Hematopoietic multipotent progenitor cell treated with erythropoietin and hydrocortisone succinate and interleukin-3 and kit ligand, for 17 days (in vitro differentiated cells): ENCODE results near the gene ANAPC16.
"Not testable (repeated sequence)": the region's sequence is repeated elsewhere in the genome, so short reads cannot be mapped to it uniquely, and the experiment has no call there.

Experiments
- DNase-seq: peaks from one replicate; pipeline ENCODE4 v3.0.0-alpha.2; 2015; ENCODE audit warnings: low spot score

Gene ANAPC16

DNA sequence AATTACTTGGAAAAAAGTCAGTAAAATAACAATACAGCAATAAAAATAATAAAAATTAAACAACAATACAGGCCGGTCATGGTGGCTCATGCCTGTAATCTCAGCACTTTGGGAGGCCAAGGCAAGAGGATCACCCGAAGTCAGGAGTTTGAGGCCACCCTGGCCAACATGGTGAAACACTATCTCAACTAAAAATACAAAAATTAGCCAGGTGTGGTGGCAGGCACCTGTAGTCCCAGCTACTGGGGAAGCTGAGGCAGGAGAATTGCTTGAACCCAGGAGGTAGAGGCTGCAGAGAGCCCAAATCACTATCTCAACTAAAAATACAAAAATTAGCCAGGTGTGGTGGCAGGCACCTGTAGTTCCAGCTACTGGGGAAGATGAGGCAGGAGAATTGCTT is 4.0 kb upstream of the ANAPC16 start:
- DNase-seq = not testable (repeated sequence)

DNA sequence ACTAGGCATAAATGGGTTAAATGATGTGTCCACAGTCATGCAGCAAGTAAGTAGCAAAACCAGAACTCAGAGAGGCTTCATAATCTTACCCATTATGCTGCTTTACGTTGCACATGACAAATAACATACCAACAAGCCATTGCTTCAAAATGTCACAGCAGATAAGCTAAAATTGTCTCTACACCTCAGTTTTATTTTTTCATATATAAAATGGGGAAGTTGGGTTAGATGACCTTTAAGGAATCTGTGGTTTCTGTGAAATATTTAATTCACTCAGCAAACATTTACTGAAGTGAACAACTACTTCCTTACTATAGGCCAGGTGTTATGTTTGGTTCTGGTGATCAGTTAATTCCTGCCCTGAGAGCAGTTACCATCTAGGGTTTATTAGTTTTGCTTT is 2.5 kb downstream of the ANAPC16 start:
- no peak for DNase-seq

DNA sequence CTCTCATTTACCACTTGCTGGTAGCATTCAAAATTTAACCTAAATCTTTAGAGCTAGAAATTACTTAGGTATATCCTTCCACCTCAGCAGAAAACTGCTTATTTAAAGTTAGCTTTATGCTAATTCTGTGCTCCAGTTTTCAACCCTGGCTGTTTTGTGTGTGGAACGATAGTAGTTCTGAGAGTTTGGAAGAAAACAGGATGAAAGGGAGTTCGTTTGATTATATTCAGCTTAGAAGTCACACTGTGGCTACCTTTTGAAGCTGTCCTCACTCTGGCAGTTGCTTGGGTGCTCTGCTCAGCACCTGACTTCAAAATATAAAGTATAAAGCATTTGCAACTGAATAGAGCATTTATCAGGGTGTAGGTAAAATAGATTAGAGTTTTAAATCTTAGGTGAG is 2.9 kb downstream of the ANAPC16 start:
- no peak for DNase-seq

DNA sequence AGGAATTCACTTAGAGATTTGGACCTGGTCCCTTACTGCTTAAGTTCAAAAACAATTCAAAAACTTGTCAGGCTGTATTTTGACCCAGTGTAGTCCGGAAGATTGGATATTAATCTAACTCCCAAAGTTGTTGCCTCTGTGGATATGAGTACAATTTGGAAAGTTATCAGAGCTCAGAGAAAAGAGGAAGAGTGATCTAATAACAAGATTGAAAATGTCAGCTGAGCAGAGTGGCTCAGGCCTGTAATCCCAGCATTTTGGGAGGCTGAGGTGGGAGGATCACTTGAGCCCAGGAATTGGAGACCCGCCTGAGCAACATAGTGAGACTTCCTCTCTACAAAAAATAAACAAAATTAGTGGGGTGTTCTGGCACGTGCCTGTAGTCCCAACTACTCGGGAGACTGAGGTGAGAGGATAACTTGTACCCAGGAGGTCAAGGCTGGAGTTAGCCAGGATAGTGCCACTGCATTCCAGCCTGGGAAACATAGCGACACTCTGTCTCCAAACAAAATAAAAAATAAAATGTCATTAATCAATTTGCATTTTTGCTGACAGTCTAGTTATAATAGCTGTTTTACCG is 3.5 kb downstream of the ANAPC16 start:
- DNase-seq = no peak

DNA sequence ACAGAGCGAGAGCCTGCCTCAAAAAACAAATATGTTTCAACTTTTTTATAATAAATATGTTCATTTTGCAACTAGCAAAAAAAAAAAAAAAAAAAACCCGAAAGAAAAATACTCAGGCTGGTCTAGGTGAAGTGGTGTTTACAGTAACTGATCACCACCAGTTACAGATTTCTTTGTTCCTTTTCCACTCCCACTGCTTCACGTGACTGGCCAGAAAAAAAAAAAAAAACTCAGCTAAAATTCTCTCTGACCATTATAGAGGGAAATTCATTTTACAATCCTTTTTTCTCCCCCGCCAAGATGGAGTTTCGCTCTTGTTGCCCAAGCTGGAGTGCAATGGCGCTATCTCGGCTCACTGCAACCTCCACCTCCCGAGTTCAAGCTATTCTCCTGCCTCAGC is 4.8 kb downstream of the ANAPC16 start:
- DNase-seq = no peak

DNA sequence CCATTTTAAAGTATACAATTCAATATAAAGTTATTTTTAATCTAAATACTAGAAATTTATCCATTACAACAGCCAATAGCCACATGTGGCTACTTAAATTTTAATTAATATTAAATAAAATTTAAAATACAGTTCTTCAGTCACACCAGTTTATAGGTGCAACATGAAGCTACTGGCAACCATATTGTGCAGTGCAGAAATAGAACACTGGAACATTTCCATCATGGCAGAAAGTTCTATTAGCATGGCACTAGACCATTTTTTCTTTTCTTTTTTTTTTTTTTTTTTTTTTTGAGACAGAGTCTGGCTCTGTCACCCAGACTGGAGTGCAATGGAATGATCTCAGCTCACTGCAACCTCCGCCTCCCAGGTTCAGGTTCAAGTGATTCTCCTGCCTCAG is 5.5 kb downstream of the ANAPC16 start:
- DNase-seq = no peak

DNA sequence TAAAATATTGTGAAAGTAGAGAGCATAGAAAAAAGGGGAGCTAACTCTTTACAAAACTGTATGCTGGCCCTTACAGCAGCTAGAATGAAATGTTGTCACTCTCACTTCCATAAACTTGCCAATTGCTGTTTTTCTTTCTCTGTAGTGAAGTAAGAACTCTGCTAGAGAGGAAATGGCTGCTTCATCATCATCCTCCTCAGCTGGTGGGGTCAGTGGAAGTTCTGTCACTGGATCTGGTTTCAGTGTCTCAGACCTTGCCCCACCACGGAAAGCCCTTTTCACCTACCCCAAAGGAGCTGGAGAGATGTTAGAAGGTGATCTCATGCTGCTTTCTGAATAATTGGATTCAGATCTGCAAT is 7.9 kb downstream of the ANAPC16 start:
- no peak for DNase-seq

DNA sequence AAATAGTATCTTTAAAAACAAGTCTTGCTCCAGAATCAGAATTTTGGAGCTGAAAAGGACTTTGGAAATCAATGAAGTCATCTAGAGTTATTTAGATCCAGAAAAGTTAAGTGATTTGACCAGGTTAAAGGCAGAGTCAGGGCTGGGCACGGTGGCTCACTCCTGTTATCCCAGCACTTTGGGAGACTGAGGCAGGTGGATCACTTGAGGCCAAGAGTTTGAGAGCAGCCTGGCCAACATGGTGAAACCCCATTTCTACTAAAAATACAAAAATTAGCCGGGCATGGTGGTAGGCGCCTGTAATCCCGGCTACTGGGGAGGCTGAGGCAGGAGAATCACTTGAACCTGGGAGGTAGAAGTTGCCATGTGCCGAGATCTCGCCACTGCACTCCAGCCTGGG is 8.4 kb downstream of the ANAPC16 start:
- DNase-seq = not testable (repeated sequence)

DNA sequence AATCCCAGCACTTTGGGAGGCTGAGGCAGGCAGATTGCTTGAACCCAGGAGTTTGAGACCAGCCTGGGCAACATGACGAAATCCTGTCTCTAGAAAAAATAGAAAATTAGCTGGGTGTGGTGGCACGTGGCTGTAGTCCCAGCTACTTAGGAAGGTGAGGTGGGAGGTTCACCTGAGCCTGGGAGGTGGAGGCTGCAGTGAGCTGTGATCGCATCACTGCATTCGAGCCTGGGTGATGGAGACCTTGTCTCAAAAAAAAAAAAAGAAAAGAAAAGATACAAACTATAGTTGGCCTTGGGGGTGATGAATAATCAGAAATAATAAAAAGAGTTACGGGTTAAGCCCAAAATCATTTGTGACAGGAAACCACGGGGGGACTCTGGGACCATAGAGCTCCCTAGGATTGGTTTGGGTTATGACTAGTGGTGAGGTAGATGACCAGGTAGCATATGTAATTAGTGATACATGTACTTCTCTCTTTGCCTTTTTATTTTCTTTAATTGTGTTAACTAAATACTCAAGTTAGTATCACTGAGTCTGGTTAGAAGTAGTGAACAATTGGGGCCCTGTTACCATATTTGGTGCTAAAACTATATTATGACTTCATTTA is 10.7 kb downstream of the ANAPC16 start:
- DNase-seq = no peak

DNA sequence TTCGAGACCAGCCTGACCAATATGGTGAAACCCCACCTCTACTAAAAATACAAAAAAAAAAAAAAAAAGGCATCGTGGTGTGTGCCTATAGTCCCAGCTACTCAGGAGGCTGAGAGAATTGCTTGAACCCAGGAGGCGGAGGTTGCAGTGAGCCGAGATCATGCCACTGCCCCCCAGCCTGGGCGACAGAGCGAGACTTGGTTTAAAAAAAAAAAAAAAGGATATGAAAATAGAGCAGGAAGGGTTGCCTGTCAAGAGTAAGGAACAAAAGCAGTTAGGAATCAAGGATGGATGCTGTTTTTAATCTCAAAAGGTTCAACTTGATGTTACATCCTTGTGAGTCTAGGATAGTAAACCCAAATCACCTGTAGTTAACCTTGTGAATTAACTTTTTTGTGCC is 12.0 kb downstream of the ANAPC16 start:
- DNase-seq = no peak

DNA sequence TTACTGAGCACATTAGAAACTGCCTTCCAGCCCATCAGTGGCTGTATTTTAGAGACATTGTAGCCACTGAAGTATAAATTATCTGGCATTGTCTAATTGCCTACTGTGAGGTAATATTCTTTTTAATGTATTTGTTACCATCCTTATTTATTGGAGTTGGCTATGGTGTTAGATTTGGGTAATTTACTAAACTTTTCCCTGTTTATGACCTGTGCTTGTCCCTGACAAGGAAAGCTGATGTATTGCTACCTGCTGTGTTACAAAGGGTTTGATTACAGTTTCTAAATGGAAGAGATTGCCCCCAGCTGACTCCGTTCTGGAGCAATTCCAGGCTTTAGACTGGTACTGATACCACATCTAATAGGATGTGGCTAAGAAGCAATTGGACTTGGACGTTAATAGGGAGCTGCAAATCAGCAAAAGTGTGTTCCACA is 12.5 kb downstream of the ANAPC16 start:
- no peak for DNase-seq

DNA sequence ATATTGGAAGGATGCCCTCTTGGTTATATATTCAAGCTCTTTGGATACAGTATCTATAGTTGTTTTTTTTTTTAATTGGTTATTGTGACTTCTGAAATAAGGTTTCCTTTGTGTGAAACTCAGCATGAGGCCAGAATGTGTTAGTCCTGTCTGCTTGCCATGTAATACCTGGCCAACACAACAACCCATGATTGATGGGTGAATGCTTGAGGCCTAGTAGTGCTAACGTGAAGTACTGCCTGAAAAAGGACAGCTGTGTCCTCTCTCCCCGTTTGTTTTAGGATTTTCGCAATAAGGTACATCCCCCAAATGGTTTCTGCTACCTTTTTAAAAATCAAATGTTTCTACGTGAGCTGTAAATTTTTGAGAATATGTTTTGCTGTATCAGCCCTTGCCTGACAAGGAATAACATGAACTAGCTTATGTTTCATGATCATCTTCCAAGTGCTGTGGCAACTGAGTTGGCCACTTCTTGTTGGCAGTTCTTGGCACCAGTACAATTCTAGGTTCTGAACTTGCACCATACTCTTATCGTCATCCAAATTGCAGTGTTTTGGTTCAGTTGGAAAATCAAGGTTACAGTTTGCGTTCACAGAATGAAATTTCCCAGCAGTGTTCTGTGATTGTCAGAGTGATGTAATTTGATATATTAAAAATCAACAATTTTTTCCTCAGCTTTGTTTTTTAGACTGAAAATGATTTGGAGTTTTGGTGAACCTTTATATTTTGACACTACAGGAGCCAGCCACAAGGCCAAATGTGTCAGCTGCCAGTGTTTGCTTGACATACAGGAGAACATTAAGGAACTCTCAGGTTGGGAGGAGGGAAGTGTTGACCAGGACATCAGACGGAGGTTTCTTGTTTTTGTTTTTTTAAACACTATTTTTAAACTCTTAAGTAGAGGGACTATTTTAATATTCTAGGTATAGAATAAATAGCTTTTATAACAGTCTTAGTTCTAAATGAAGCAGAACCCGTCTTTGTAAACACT is 13.7 kb downstream of the ANAPC16 start:
- DNase-seq = no peak

DNA sequence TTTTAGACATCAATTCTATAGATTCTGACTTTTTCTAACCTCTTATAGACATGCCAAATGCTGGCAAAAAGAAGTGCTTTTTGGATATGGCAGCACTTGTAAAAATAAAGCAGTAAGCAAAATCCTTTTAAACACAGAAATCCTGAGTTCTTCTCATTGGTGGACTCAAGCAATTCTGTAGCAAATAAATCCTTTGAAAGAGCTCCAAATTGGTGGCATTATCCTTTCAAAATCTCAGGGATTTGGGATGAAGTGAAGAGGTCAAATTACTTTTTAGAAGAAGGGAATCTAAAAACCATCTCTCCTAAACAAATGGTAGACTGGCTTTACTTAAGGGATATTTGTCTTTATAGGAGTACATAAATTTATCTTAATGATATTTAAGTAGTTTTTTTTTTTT is 17.8 kb downstream of the ANAPC16 start:
- no peak for DNase-seq

DNA sequence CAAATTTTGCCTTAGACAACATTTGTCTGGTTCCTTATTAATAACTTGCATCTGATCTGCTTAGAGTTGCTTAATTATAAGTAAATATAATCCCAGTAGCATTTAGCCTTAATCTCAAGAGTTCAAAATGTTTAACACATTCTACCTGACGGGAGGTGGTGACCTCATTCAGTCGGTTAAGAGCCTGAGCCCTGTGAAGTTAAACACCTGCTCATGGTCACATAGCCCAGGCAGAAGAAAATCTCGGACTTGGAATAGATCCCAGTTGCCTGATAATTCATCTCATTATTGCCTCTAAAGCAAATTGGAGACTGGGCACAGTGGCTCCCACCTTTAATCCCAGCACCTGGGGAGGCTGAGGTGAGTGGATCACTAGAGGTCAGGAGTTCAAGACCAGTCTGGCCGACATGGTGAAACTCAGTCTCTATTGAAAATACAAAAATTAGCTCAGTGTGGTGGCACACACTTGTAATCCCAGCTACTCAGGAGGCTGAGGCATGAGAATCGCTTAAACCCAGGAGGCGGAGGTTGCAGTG is 18.8 kb downstream of the ANAPC16 start:
- DNase-seq = no peak

DNA sequence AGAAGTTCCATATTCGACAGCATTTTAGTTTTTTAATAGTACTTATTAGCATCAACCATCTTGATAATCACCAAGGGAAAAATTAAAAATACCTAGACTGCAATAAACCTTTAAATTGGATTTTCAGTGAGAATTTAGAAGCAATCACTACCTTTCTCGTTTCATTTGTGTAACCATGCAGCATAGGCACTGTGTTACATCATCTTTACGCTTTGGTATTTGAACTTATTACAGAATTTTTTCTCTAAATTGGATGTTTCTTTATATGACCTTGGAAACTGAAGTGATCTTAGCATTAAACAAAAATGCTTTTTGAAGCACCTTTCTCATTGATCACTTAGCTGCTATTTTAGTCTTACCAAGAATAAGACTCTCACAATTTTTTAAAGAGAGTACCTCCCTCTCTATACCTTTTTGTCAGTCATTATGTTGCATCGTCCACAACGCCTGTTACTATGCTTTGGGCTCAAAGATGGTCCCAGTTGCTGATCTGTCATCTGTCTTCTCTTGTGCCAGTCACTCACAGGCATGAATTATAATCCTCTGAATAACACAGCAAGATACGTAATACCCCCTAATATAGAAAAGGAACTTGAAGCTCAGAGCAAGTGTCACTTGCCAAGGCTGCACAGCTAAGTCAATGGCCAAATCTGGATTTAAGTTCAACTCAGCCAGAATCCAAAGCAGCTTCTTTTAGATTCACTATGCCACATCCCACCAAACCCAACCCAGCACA is 19.9 kb downstream of the ANAPC16 start:
- DNase-seq = no peak

DNA sequence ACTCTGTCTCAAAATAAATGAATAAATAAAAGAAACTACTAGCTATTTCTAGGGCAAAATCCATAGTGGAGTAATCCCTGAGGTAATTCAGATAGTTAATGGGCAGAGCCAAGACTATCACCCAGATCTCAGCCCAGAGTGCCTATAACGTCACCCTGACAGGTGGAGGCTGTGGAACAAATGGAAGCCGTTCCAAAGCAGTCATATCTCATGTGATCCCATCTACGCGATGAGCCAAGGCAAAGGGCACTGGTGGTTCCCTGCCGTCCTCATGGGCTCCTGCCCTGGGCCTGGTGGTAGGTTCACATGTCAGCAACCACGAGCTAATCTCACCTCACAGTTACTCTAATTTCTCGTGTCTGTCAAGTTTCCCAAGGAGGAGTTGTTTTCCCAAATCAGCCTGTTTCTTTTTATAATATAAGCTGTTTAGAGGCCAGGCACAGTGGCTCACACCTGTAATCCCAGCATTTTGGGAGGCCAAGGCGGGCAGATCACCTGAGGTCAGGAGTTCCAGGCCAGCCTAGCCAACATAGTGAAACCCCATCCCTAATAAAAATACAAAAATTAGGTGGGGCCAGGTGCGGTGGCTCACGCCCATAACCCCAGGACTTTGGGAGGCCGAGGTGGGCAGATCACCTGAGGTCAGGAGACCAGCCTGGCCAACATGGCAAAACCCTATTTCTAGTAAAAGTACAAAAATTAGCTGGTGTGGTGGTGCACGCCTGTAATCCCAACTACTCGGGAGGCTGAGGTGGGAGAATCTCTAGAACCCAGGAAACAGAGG is 22.8 kb downstream of the ANAPC16 start:
- no peak for DNase-seq

DNA sequence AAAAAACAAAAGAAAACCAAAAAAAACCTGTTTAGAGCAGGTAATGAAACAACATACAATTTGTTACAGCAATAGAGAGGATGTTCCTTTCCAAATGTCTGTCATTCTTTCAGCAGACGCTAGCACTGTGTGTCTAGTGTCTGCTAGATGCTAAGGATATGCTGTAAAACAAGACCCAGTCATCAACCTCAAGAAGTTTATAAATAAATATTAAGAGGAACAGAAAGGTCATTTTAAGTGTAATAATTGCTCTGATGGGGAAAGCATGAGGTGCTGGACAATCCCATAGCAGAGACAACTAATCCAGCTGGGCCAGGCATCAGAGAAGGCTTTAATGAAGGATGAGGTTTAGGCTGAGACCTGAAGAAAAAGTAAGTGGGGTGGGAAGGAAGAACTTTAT is 23.6 kb downstream of the ANAPC16 start:
- DNase-seq = no peak

DNA sequence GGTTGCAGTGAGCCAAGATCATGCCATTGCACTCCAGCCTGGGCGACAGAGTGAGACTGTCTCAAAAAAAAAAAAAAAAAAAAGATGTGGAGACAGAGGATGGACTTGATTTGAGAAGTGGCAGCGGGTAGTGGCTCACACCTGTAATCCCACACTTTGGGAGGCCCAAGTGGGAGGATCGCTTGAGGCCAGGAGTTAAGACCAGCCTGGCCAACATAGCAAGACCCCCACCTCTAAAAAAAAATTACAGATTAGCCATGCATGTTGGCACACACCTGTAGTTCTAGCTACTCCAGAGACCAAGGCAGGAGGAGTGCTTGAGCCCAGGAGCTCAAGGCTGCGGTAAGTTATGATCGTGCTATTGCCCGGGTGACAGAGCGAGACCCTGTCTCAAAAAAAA is 24.6 kb downstream of the ANAPC16 start:
- no peak for DNase-seq

DNA sequence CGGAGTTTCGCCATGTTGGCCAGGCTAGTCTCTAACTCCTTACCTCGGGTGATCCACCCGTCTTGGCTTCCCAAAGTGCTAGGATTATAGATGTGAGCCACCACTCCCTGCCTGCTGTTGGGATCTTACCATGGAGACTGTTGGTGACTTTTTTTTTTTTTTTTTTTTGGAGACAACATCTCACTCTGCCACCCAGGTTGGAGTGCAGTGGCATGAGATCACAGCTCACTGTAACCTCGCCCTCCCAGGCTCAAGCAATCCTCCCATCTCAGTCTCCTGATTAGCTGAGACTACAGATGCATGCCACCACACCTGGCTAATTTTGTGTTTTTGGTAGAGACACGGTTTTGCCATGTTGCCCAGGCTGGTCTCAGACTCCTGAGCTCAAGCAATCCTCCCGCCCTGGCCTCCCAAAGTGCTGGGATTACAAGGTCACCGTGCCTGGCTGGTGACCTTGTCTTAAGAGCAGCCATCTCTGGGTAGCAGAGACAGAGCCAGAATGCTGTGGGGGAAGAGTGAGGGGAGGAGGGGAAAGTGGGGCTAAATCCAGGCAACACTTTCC is 26.0 kb downstream of the ANAPC16 start:
- DNase-seq = no peak

DNA sequence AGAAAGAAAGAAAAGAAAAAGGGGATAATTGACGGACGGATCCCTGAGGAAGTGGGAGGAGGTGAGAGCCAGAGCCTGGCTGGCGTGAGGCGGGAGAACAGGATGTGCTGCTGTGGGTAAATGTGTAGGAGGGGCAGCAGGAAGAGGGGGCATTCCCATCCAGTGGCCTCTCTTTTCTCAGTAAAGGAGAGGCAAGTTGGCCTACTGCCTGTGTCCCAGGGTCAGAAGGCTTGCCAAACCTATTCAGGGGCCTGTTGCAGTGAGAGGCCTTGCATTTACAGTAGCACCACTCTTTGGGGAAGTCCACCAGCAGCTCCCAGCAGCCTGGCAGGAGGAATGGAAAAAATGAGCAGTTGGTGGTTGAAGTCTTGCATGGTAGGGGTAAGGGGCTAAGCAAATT is 26.9 kb downstream of the ANAPC16 start:
- no peak for DNase-seq

DNA sequence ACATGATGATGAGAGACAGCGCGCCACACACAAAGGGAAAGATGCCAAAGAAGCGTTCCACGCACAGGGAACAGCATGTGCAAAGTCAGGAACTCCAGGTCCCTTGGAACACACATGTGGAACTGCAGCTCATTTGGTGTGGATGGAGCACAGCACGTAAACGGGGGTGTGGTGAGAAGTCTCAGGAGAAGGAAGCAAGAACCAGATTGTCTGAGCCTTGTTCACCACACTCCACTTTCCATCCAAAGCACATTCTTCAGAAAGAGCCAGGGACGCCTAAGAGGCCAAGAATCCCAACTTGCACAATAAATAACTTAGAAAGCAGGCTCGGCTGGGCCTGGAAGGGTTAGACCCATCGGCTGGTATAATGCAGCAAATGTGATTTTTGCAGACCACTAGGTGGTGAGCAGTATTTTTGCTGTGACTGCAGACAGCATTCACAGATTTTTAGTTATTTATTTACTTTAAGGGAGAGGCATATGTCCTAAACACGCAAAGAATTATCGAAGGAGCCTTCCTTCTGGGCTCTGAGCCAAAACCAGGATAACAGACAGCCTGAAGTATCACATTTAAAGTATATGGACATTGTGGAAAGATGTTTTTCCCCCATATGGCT is 28.1 kb downstream of the ANAPC16 start:
- DNase-seq = peak; percentile 46
